ENCODE data around the gene TBC1D20.

DNA sequence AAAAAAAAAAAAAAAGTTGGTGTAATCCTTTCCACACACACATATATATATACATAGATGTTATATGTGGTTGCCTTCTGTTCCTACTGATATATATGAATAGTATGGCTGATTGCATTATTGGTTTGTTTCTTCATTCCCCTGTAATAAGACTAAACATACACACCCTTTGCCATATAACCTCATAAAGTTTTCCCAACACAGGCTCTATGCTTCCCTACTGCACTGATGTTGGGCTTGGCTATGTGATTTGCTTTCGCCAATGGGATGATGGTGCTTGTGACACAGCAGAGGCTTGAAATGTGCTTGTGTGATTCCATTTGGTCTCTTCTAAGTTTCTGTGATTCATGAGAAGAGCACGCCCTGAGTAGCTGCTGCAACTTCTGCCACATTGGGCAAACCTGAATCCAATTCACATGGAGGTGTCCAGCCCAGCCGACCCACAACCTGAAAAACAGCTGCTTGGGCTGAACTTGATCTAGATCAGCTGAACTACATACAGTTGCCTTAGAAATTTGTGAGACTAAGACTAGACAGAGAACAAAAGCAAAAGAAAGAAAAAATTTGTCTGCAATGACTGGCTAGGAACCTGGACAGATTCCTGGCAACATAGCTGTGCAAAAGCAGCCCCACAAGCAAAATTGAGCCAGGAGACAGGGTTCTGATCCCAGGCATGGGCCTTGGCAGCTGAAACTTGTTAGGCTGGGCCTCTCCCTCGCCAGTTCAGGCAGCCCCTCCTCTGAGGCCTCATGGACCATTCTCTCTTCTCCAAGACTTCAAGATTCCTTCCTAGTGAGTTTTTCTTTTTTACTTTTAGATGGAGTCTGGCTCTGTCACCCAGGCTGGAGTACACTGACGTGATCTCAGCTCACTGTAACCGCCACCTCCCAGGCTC is 13.4 kb upstream of the TBC1D20 start:
- TF ChIP-seq, protein P1, sequence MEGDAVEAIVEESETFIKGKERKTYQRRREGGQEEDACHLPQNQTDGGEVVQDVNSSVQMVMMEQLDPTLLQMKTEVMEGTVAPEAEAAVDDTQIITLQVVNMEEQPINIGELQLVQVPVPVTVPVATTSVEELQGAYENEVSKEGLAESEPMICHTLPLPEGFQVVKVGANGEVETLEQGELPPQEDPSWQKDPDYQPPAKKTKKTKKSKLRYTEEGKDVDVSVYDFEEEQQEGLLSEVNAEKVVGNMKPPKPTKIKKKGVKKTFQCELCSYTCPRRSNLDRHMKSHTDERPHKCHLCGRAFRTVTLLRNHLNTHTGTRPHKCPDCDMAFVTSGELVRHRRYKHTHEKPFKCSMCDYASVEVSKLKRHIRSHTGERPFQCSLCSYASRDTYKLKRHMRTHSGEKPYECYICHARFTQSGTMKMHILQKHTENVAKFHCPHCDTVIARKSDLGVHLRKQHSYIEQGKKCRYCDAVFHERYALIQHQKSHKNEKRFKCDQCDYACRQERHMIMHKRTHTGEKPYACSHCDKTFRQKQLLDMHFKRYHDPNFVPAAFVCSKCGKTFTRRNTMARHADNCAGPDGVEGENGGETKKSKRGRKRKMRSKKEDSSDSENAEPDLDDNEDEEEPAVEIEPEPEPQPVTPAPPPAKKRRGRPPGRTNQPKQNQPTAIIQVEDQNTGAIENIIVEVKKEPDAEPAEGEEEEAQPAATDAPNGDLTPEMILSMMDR (IDR thresholded peaks at IDR 0.05), result no peak
- TF ChIP-seq POLR2A (IDR thresholded peaks at IDR 0.05), result no peak
- no peak for TF ChIP-seq POLR2AphosphoS5 (IDR thresholded peaks at IDR 0.05)

All from prostate gland (tissue), 2 donors.